Frontal cortex (tissue), 4 donors: ENCODE results near the gene STOML2. TPM values are rescaled to one million over a fixed set of nuclear protein-coding genes. Genes with fewer than 3 reads are reported as not detected.

Source experiments
- DNase-seq, 2 donors: peaks; one replicate each; pipeline ENCODE4 v3.0.0; 2012; ENCODE audit warnings: low spot score in 2 of 2
- FAIRE-seq: peaks from 2 replicates; lab custom pipeline; 2012; peaks lifted over from hg19 to GRCh38; lab: Jason Lieb, UNC
- total RNA-seq: library from RNA; depleted of rRNA; stranded (reverse); fragments of >200 nt; gene quantifications from one replicate; pipeline ENCODE4 v1.2.3, GENCODE V29; 2014
- donor health status: control.
- donor health status: control.
- donor health status: control.

The STOML2 gene
- total RNA-seq, 1 donor from 2014 or later, result 55.4 TPM

DNA sequence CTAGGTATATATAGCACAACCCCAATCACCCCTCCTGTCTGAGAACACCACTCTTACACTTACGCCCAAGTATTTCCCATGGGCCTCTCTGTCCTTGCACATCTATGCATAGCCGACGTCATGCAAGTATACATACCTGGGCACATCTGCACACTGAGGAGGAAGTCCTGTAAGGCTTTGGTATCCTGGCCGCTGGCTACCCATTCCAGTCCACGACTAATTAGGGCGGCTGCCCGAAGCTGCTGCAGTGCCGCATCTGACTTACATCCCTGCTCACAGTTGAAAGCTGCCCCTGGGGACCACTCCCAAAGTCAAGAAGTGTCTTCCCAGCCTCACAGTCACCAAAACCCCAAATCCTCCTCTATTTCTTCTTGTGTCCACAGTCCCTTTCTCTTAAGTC lies 28.1 kb downstream of the STOML2 start:
- DNase-seq (no peak), FAIRE-seq (no peak)

DNA sequence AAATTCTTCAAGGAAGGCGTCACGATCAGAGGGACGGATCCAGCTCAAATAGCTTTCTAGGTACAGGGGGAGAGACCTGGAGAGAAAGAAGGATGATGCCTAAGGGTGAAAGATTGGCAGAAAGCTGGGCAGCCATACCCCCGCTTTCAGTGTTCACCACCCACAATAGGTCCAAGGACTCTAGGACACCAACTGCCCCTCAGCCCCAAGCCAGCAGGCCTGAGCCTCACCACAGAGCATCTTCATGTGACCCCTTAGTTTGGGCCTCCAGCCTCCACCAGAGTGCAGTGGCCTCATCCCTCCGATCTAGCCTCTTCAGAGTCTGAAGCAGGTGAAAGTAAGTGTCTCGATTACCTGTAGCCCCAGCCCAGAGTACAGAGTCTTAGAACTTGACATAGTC lies 28.8 kb downstream of the STOML2 start:
- FAIRE-seq (no peak), DNase-seq (no peak)

DNA sequence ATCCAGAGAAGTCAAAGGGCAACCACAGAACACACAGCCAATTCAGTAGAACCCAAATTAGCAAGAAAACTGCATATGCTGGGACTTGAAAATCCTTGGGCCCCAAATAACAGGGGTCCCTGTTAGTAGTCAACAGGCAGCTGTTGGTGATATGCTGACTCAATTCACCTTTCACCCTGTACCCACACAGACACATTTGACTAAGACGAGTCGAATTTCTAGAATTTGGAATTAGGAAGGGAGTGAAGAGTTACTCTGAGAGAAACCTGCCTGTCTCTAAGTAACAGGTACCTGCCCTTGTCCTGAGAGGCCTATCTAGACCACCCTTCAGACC lies 29.7 kb downstream of the STOML2 start:
- no peak for DNase-seq
- no peak for FAIRE-seq

DNA sequence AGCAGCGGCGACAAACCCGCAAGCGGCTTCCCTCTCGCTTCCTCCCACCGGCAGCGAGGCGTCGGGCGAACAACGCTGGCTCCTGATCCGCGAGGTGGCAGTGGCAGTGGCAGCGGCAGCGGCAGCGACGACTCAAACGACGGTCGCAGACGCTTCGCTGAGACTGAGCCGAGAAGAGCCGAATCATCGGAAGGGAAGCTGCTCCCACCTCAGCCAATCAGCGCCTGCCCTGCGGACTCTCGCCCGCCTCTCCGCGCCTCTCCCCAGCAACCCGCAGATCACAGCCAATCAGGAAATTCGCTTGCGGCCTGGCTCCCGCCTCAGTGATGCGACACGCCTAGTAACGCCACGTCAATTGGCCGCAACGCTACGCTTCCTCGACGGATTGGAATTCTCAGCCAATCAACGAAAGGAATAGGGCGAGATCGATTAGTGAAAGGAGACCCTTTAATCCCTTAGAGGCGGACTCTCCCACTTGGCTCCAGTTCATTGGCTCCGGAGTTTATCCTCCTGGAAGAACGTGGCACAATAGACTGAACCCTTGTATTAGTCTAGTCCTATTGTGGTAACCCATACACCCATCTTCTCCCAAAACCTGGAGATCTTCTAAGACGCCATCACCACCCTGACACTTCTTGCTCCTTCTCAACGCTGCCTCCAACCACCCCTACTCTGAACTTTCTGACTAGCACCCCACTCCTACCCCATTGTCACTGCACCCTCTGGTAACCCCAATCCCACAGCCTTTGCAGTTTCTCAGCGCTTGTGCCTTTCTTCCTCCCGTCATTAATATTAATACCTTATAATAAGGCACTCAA lies 30.3 kb downstream of the STOML2 start, which contains the start of gene VCP:
Gene VCP (minus strand): TSS at position 165 of the 818 bp plus-strand sequence. CDS start 272 bp downstream, outside the sequence.
- DNase-seq, result peak; percentile 99
- peak; percentile 98 for FAIRE-seq

DNA sequence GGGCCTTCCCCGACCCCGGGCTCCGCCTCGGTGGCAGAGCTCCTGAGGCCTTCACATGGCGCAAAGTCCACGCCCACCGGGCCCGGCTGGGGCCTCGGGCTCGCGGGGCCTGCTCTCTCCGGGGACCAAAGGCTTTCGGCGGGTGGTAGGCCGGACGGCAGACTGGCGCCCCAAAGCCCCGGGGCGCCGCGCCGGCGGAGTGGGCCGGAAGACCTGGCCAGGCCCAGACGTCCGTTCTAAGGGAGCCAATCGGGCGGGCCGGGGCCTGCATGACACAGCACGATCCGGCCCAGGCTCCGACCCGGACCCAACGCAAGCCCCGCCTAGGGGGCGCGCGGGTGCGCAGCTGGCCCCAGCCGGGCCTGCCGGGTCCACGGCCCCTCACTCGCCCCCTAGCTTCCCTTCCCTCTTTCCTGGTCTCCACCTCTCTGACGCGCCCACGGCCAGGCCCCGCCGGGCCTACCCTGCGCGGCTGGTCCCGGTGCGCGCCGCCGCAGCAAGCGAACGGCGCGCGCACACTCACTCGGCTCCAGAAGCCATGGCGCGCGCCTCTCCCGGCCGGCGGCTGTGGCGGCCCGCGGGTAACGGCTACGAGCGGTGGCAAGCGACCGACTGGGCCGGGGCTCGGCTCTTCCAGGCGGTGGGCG lies 31.0 kb downstream of the STOML2 start:
- FAIRE-seq, result no peak
- peak; percentile 77 to 79 for DNase-seq

DNA sequence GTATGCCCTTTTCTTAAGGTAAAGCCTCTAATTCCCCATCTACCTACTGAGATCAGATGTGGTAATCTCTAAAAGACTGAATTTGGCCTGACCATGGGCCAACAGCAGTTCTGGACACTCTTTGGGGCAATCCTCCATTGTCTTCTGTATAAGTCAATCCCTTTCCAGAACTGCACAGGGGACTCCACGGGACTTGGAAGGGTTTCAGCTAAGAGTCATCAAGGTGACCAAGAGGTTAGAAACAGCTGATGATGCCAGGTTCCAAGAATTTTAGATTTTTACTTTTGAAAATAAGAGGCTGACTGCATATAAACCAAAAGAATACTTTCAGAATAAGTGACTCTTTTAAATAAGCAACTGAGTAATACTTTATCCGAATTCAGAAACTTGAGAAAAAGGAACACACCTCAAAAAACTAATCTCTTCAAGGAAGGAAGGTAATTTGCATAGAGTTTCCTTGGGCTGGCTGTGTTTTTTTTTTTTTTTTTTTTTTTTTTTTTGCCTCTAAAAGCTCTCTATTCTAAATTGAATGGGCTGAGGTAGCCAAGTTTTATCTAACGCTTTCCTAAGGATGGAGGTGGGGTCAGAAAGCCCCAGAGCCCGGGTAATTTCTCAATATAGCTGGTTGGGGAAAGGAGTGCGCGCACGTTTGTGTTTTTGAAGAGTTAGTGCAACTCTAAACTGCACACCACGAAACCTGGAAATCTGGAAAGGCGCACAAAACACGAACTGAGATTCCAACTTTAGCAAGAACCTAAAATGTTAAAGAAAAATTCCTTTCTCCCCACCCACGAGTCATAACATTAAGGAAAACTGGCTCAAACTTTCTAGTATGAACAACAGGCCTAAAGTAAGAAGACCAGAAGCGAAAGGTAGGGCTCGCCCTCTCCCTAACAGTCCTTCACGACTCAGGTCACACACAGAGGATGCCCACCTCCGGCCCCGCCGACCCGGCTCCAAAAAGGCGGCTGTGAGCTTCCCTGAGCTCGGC lies 31.8 kb downstream of the STOML2 start:
- no peak for FAIRE-seq
- no peak for DNase-seq

DNA sequence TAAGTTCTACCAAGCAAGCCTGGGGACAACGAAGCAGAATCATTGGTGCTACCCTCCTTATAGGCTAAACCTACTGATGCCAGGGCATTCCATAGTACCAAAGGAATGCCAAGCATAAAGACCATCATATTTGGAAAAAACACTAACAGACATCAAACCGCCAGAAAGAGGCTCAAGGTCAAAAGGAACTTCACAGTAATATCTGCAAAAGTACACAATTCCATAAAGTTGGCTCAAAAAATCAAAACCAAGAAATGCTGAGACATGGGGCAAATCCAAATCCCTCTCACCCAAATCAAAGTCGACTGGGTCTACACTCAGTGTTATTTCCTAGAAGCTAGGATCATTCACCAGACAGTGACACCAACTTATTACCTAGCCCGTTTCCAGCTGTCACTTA lies 33.9 kb downstream of the STOML2 start:
- FAIRE-seq (no peak), DNase-seq (no peak)

DNA sequence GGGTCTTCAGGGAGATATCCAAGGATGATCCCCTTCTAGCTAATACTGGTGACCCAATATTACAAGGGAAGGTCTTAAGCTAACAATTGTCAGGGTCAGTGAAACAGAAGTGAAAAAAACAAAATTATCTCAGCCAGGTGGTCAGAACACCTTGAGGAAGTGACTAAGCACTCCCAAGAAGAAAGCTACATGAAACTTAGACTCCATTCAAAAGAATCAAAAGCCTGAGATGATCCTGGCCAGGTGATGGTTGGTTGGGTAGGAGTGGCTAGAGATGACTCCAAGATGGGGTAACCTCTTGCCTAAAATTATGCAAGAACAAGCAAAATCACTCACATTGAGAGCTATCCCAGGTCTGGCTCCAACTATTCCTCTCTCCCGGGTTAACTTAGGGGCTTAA lies 35.9 kb downstream of the STOML2 start:
- DNase-seq (no peak), FAIRE-seq (no peak)

DNA sequence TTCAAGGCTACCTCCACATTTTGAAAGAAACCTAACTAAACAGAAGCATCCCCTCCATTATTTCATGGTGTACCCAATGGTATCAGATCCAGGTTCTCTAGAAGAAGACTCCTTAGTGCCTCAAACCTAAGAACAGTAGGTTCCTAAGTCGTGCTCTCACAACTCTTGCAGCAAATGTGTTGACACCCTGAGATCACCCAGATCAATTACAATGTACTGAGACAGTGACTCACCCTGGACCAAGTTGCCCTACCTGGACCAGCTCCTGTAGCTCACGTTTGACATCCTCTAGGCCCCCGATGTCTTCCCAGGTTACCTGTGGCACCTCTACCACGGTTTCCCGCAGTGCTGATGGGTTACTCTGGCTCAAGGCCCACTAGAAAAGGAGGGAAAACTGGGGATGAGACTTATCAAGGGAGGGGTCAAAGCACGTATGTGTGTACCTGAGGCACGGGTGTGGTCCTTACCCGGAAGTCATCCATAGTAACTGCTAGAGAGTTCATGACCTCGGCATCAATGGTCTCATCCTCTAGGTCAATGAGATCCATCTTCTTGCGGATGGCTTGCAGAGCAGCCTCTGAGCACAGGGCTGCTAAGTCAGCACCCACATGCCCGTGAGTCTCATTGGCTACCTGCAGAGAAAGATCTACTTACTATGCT lies 42.3 kb downstream of the STOML2 start:
- FAIRE-seq, result no peak
- no peak for DNase-seq

DNA sequence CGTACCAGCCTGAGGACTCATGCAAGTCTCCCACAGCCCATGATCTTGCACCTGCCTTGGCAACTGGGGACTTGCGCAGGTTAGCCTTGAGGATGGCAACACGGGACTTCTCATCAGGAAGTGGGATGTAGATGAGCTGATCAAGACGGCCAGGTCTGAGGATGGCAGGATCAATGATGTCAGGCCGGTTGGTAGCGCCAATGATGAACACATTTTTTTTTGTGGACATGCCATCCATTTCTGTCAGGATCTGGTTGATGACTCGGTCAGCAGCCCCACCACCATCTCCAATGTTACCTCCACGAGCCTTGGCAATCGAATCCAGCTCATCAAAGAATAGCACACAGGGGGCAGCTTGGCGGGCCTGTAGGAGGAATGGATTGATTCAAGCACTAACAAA lies 43.5 kb downstream of the STOML2 start:
- FAIRE-seq (no peak), DNase-seq (no peak)

DNA sequence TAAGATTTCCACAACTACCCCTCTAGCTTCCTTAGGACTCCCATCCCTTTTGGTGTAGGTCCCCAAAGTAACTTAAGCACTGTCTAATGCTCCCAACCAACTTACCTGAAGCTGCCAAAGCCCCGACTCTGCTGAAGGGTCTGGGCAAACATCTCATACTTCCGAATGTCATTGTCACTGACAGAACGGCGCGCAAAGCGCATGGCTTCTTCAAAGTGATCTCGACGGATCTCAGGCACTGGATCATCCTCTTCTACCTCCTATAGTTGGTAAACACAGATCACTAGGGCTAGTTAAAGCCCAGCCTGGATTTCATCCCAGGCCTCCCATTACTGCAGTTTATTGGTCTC lies 45.7 kb downstream of the STOML2 start:
- no peak for FAIRE-seq
- no peak for DNase-seq

DNA sequence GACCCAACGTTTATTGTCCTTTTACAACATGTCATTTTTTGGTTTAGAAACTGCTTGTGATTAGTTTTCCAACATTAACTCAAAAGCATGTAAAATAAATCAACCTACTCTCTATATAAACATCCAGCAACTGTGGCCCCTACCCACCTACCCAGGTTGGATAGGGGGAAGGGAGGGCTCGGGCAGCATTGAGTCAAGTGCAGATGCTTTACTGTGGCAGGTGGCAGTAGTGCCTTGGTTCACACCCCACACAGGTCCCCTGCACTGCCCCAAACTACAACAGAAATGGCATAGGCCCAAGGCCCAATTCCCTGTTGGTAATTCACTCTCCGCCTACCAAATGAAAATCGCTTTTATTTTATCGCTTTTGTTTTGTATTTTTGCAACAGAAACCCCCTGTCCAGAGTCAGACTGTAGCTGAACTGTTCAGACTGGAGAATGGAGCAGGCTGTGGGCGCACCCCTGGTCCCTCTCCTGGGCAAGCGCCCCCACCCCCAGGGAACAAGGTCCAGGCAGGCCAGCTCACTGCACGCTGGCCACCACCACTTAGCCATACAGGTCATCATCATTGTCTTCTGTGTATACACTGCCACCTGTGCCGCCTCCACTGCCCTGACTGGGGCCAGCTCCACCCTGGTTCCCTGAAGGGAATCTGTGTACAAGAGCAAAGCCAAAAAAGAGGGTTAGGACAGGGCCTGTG lies 46.2 kb downstream of the STOML2 start:
- FAIRE-seq, result no peak
- no peak for DNase-seq

DNA sequence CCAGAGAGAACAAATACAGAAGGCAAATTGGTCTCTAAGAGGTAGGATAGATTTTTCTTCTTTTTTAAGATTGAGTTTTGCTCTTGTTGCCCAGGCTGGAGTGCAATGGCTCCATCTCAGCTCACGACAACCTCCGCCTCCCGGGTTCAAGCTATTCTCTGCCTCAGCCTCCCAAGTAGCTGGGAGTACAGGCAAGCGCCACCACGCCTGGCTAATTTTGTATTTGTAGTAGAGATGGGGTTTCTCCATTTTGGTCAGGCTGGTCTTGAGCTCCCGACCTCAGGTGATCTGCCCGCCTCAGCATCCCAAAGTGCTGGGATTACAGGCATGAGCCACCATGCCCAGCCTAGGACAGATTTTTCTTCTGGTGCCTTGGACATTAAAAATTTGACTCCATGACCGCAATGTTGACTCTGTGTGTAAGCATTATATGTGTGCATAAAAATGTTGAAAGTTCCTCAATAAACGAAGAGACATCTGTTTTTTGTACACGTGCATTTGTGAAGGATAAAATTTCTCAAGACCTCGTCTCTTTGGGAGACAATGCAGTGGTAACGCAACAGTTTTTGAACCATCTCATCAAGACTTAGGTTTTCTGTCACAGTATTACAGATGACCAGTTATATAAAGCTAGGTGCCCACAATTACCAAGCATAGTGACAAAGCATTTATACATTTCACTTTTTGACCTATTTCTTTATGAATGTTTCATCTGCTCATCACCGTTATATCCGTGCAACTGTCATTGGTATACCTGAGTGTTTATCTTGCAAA lies 47.9 kb downstream of the STOML2 start:
- FAIRE-seq (no peak), DNase-seq (no peak)

DNA sequence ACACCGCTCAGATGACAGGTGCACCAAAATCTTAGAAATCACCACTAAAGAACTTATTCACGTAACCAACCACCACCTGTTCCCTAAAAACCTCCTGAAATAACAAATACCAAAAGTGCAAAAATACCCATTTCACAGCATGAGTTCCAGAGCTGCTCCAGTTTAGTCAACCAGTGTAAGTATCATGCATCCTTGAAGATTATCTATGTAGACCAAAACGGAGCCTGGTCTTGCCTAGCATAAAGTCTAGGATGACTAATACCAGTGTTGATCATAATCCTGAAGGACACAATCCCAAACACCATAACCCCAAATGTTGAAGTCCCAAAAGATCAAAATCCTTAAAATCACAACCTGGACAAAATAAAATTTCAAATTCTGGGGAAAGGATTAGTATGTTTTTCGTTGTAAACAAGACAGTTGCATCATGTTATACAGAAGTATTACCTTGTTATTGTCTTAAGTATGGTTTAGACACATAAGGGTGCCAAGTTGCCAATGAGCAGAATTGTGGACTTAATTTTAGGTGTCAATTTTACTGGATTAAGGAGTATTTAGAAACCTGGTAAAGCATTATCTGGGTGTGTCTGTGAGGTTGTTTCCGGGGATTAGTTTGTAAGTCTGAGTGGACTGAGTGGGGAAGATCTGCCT lies 48.6 kb downstream of the STOML2 start:
- FAIRE-seq (no peak), DNase-seq (no peak)

DNA sequence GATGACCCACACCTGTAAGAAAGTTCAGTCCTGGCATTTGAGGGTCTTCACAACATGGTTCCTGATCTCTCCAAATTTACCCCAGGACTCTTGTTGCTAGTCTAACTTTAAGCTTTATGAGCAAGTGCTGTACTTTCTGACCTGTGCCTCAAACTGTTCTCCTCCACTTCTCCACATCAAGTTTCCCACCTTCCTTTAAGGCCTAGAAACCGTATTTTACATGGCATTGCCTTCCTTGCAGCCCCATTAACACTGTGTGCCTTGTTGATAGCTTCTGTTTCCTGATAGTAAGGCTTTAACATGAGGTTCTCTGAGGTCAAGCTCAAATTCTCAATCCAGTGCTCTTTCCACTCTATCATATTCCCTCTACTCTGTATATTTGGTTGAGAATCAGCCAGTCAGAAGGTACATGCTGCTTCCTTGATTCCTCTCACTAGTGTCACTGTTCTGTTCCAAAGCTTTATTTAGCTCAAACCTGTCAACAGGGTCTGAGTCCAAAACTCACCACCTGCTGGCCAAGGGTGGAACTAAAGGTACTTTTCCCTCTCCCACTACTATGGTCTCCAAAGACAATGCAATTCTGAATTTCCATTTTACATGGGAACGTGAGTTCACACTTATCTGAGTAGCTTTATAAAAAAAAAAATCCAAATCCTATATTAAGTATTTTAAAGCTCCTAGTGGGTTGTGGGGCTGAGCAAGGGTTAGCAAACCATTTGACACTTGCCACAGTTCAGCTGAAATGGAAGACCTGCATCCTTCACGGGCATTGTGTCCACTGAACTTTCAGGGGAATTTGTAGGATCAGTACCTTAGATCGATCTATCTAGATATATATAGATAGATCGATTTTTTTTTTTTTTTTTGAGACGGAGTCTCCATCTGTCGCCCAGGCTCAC lies 51.6 kb downstream of the STOML2 start:
- DNase-seq (peak in 1 of 2 donors; percentile 46), FAIRE-seq (no peak)
